Right atrium auricular region (tissue), 2 donors: ENCODE measurements around the gene OR6B2. TPM values are rescaled to one million over a fixed set of nuclear protein-coding genes. Genes with fewer than 3 reads are reported as not detected.

Source experiments
- DNase-seq: peaks from one replicate; pipeline ENCODE4 v3.0.0-alpha.2; 2019; ENCODE audit warnings: low spot score
- H3K27ac ChIP-seq, 2 donors: fragments of 200-600 bp; sonication (generic); 1 replicate in 1 of 2; 2 replicates in 1 of 2; pipeline ENCODE4 v1.5.1; 2016 to 2019
- H3K27me3 ChIP-seq, 2 donors: fragments of 200-600 bp; sonication (generic); one replicate each; pipeline versions ENCODE4 v1.5.1 to v1.6.0; 2017 to 2019
- H3K36me3 ChIP-seq: fragments of 200-600 bp; sonication (generic); one replicate; pipeline ENCODE4 v1.5.1; 2016
- H3K4me1 ChIP-seq, 2 donors: fragments of 200-600 bp; sonication (generic); one replicate each; pipeline versions ENCODE4 v1.5.1 to v1.6.0; 2017 to 2019
- H3K4me3 ChIP-seq, 2 donors: fragments of 200-600 bp; sonication (generic); 1 replicate in 1 of 2; 2 replicates in 1 of 2; pipeline ENCODE4 v1.5.1; 2017 to 2019; ENCODE audit warnings: mild to moderate bottlenecking in 1 of 2, moderate library complexity in 1 of 2
- H3K9me3 ChIP-seq, 2 donors: fragments of 200-600 bp; sonication (generic); one replicate each; pipeline ENCODE4 v1.5.1; 2019
- CTCF ChIP-seq, 2 donors: fragments of 200-600 bp; sonication (generic); IDR thresholded peaks; one replicate each; pipeline ENCODE4 v1.5.1; 2019; ENCODE audit warnings: antibody characterized with exemption in 2 of 2
- total RNA-seq, 2 donors: library from RNA; depleted of rRNA; stranded (reverse); fragments of >200 nt; gene quantifications; one replicate each; pipeline ENCODE4 v1.1.0, GENCODE V29; 2016

Gene OR6B2
- total RNA-seq, 2 donors from 2014 or later, result not detected

- DNase-seq, result no peak
- Histone ChIP-seq H3K9me3 (no peaks in the 10 kb centered on the region), H3K36me3 (peaks cover 46% of the 10 kb centered on the region), H3K27ac (no peak overlapping the region), H3K4me1 (no peaks in the 10 kb centered on the region), H3K4me3 (no peak overlapping the region), H3K27me3 (no peaks in the 10 kb centered on the region)
- TF ChIP-seq CTCF (IDR thresholded peaks at IDR 0.05), result no peak
These were observed 39.3 kb downstream of the OR6B2 start for GRCh38 chr2:239990966-239991365.

GRCh38 chr2:239985356-239985755 lies 44.9 kb downstream of the OR6B2 start:
- Histone ChIP-seq H3K27me3 (no peaks in the 10 kb centered on the region), H3K4me3 (no peak overlapping the region), H3K9me3 (no peaks in the 10 kb centered on the region), H3K4me1 (no peaks in the 10 kb centered on the region), H3K27ac (no peak overlapping the region), H3K36me3 (peaks cover 59% of the 10 kb centered on the region)
- DNase-seq, result no peak
- TF ChIP-seq CTCF (IDR thresholded peaks at IDR 0.05), result no peak

GRCh38 chr2:239984421-239985194 lies 45.6 kb downstream of the OR6B2 start:
- no peak overlapping the region for H3K4me3 ChIP-seq

GRCh38 chr2:239983004-239983778 lies 47.0 kb downstream of the OR6B2 start:
- no peak for TF ChIP-seq CTCF (IDR thresholded peaks at IDR 0.05)
- no peak overlapping the region for H3K4me3 ChIP-seq
- H3K4me1 ChIP-seq, result no peaks in the 10 kb centered on the region
- H3K27ac ChIP-seq, result no peak overlapping the region
- no peaks in the 10 kb centered on the region for H3K27me3 ChIP-seq
- DNase-seq, result no peak
- peaks cover 52% of the 10 kb centered on the region for H3K36me3 ChIP-seq
- no peaks in the 10 kb centered on the region for H3K9me3 ChIP-seq

More at GRCh38 chr2:239984421-239985194, 45.6 kb downstream of the OR6B2 start:
- Histone ChIP-seq H3K4me1 (no peaks in the 10 kb centered on the region), H3K9me3 (no peaks in the 10 kb centered on the region), H3K36me3 (peaks cover 58% of the 10 kb centered on the region), H3K27ac (no peak overlapping the region), H3K27me3 (no peaks in the 10 kb centered on the region)
- DNase-seq, result no peak
- no peak for TF ChIP-seq CTCF (IDR thresholded peaks at IDR 0.05)

Other genes starting within 250 kb of the OR6B2 start
- 100 to 1,000 TPM; 195 to 306 TPM for gene NDUFA10, start 5.1 kb downstream of the OR6B2 start, total RNA-seq
- gene OR6B3, start 23.1 kb upstream of the OR6B2 start, total RNA-seq, result not detected
- 100 to 1,000 TPM; 232 to 243 TPM for gene COPS9, start 105.9 kb upstream of the OR6B2 start, total RNA-seq
- not detected for gene OTOS, start 110.2 kb upstream of the OR6B2 start, total RNA-seq